BJ (cell line): ENCODE data around the gene ANKLE2. TPM values are rescaled to one million over a fixed set of nuclear protein-coding genes. Genes with fewer than 3 reads are reported as not detected.

Experiments
- CTCF ChIA-PET: fragments of 350-600 bp; formaldehyde crosslinking; extraction: SDS; loops from one replicate; lab custom pipeline; 2021; ENCODE audit warnings: antibody characterized with exemption, inconsistent platforms; lab: Yijun Ruan, JAX
- POLR2A ChIA-PET: fragments of 300-600 bp; sonication (Branson Sonifier 250); formaldehyde crosslinking; extraction: SDS; loops from one replicate; lab custom pipeline; 2021; ENCODE audit warnings: antibody characterized with exemption; lab: Charles Lee
- DNase-seq: peaks from one replicate; pipeline ENCODE4 v3.0.0-alpha.2; 2011; ENCODE audit warnings: low read depth
- H3K27me3 ChIP-seq: 2 replicates; pipeline ENCODE4 v1.6.0; 2011; ENCODE audit warnings: low read length; ENCODE audit not compliant: control insufficient read depth, insufficient read depth
- H3K36me3 ChIP-seq: 2 replicates; pipeline ENCODE4 v1.5.1; 2011; ENCODE audit warnings: low read length; ENCODE audit not compliant: control insufficient read depth, insufficient read depth
- H3K4me3 ChIP-seq: 2 replicates; pipeline ENCODE4 v1.5.1; 2011; ENCODE audit warnings: low read depth, mild to moderate bottlenecking, control low read depth, low read length
- polyA plus RNA-seq: library from polyadenylated mRNA; depleted of rRNA; stranded (reverse); fragments of >200 nt; gene quantifications from 2 replicates; pipeline ENCODE4 v1.2.3, GENCODE V29; 2011
- TF ChIP-seq, protein P1 (sequence below): IDR thresholded peaks from 2 replicates; pipeline ENCODE4 v1.5.1; 2011; ENCODE audit warnings: low read depth, mild to moderate bottlenecking, control low read depth, inconsistent platforms, low read length, moderate library complexity; ENCODE audit not compliant: insufficient read depth

Gene ANKLE2
- polyA plus RNA-seq, 1 experiment: 119 TPM

DNA sequence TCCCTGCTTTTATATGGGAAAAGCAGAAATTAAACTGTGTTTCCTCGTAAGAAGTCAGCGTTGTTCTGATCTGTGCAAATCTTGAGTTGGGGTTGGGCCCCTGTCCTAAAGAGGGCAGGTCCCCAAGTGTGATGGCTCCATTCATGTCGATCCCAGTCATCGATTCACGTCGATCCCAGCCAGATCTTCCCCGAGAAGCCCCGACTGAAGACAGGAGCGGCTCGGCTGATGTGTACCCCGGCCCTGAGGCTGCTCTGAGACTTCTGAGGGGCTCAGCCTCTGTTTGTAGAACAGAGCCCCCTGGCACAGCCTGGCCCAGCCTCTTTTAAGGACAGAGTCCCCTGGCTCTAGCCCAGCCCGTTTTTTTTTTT is 41.7 kb downstream of the ANKLE2 start:
- CTCF ChIA-PET: no interaction called here
- POLR2A ChIA-PET: no interaction called here
- H3K4me3 ChIP-seq: no peak overlapping the region
- H3K27me3 ChIP-seq: no peaks in the 10 kb centered on the region
- no peak for DNase-seq
- H3K36me3 ChIP-seq: peaks cover 30% of the 10 kb centered on the region
- TF ChIP-seq, protein P1, sequence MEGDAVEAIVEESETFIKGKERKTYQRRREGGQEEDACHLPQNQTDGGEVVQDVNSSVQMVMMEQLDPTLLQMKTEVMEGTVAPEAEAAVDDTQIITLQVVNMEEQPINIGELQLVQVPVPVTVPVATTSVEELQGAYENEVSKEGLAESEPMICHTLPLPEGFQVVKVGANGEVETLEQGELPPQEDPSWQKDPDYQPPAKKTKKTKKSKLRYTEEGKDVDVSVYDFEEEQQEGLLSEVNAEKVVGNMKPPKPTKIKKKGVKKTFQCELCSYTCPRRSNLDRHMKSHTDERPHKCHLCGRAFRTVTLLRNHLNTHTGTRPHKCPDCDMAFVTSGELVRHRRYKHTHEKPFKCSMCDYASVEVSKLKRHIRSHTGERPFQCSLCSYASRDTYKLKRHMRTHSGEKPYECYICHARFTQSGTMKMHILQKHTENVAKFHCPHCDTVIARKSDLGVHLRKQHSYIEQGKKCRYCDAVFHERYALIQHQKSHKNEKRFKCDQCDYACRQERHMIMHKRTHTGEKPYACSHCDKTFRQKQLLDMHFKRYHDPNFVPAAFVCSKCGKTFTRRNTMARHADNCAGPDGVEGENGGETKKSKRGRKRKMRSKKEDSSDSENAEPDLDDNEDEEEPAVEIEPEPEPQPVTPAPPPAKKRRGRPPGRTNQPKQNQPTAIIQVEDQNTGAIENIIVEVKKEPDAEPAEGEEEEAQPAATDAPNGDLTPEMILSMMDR: no peak

GRCh38 chr12:132719141-132719953 is 42.3 kb downstream of the ANKLE2 start:
- ChIA-PET CTCF (interaction anchor here (0.9 kb wide), 1 partner anchor 9 kb away, joined by 5 read pairs; the partner anchor contains the start of gene PGAM5), POLR2A (no interaction called here)
- H3K27me3 ChIP-seq: no peaks in the 10 kb centered on the region
- no peak overlapping the region for H3K4me3 ChIP-seq
- TF ChIP-seq, protein P1: no peak
- H3K36me3 ChIP-seq: peaks cover 33% of the 10 kb centered on the region
- DNase-seq: no peak

GRCh38 chr12:132718644-132719043 is 43.0 kb downstream of the ANKLE2 start:
- CTCF ChIA-PET: interaction anchor here (0.9 kb wide), 1 partner anchor 8 kb away, joined by 5 read pairs; the partner anchor contains the start of gene PGAM5
- H3K4me3 ChIP-seq: no peak overlapping the region
- TF ChIP-seq, protein P1: no peak
- peaks cover 34% of the 10 kb centered on the region for H3K36me3 ChIP-seq
- H3K27me3 ChIP-seq: no peaks in the 10 kb centered on the region
- POLR2A ChIA-PET: no interaction called here
- no peak for DNase-seq

DNA sequence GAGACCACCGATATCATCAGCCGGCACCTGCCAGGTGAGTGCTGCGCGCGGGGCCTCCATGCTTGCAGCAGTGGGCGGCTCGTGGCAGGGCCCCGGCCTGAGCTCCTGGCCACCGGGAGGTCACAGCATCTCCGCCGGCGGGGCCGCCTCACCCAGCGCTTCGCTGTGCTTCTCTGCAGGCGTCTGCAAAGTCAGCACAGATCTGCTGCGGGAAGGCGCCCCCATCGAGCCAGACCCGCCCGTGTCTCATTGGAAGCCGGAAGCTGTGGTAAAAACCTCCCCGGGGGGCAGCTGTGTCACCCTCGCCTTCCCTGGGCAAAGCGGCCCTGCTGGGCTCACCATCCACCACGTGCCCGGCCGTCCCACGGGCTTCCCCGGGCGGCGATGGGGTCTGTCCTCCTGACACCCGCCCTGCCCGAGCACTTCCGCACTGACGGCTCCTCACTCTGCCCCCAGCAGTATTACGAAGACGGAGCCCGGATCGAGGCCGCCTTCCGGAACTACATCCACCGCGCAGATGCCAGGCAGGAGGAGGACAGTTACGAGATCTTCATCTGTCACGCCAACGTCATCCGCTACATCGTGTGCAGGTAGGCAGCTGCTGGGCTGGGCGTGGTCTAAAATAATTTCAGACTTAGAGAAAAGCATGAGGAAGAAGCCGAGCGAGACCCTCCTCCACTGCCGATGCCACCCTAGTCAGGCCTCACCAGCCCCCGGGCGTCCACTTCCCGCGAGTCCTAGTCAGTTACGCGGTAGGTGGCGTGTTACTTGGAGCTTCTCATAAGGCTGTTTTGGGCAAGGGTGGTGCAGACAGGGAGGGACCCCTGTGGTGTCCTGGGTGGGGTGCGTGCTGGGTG is 43.9 kb downstream of the ANKLE2 start:
- CTCF ChIA-PET: no interaction called here
- Histone ChIP-seq H3K36me3 (peaks cover 28% of the 10 kb centered on the region), H3K27me3 (no peaks in the 10 kb centered on the region), H3K4me3 (no peak overlapping the region)
- TF ChIP-seq, protein P1: no peak
- no peak for DNase-seq
- POLR2A ChIA-PET: no interaction called here

DNA sequence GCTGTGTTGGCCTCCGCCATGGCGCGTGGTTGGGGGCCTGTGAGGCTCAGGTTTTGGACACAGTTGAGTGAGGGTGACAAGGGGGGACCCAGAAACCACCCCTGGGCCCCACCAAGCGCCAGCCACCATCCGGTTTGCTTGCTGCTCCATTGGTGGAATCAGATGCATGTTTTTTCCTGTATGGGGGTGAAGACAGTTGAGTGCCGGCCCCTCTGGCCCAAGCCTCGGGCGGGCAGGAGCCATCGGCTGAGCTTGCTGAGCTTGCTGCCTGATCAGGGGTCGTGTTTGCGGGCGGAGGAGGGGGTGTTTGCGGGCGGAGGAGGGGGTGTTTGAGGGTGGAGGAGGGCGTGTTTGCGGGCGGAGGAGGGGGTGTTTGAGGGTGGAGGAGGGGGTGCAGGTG is 44.6 kb downstream of the ANKLE2 start:
- ChIA-PET CTCF (no interaction called here), POLR2A (no interaction called here)
- TF ChIP-seq, protein P1: no peak
- H3K4me3 ChIP-seq: no peak overlapping the region
- DNase-seq: no peak
- peaks cover 28% of the 10 kb centered on the region for H3K36me3 ChIP-seq
- H3K27me3 ChIP-seq: no peaks in the 10 kb centered on the region
